A549 (cell line): Measurements from ENCODE around the gene TCOF1. TPM values are rescaled to one million over a fixed set of nuclear protein-coding genes. Genes with fewer than 3 reads are reported as not detected.

Experiments
- ATAC-seq, 2 experiments: fragments of 200-7000 bp in 1 of 2; fragments of >200 bp in 1 of 2; cut with Nextera tagmentation in 1 of 2; cut with Tn5 transposase in 1 of 2; 3 replicates each; pipeline versions ENCODE4 v1.8.0 to v1.9.1; 2018 to 2020; ENCODE audit warnings: mild to moderate bottlenecking in 1 of 2, moderate library complexity in 1 of 2
- CTCF ChIA-PET: fragments of 300-600 bp; sonication (Branson Sonifier 250); formaldehyde crosslinking; extraction: SDS; loops from one replicate; lab custom pipeline; 2021; ENCODE audit warnings: antibody characterized with exemption, inconsistent platforms; lab: Yijun Ruan, JAX
- POLR2A ChIA-PET: fragments of 350-600 bp; formaldehyde crosslinking; extraction: SDS; loops from one replicate; lab custom pipeline; 2021; ENCODE audit warnings: antibody characterized with exemption, inconsistent platforms; lab: Yijun Ruan, JAX
- DNase-seq, 2 experiments: peaks; one replicate each; pipeline versions ENCODE4 v3.0.0 to v3.0.0-alpha.2; 2011 to 2016; ENCODE audit warnings: low read depth in 1 of 2, low spot score in 1 of 2
- FAIRE-seq: peaks from 2 replicates; lab custom pipeline; 2011; peaks lifted over from hg19 to GRCh38; lab: Jason Lieb, UNC
- H3K27ac ChIP-seq, 2 experiments: fragments of >200 bp; sonication (Bioruptor Twin); formaldehyde crosslinking; 3 replicates each; pipeline ENCODE4 v1.5.1; 2016 to 2017
- H3K4me1 ChIP-seq: fragments of >200 bp; sonication (Bioruptor Twin); formaldehyde crosslinking; 3 replicates; pipeline ENCODE4 v1.6.1; 2016
- H3K4me2 ChIP-seq: fragments of >200 bp; sonication (Bioruptor Twin); formaldehyde crosslinking; 3 replicates; pipeline ENCODE4 v1.6.1; 2016
- H3K4me3 ChIP-seq: fragments of >200 bp; sonication (Bioruptor Twin); formaldehyde crosslinking; 3 replicates; pipeline ENCODE4 v1.5.1; 2016
- H3K9me3 ChIP-seq: fragments of >200 bp; sonication (Bioruptor Twin); formaldehyde crosslinking; 3 replicates; pipeline ENCODE4 v1.6.1; 2016
- ATOH8 ChIP-seq: fragments of 250-450 bp; sonication (Bioruptor Pico); IDR thresholded peaks from 2 replicates; pipeline ENCODE4 v1.5.0; 2020; ENCODE audit warnings: low read depth, mild to moderate bottlenecking, moderate library complexity
- BCL3 ChIP-seq: fragments of >200 bp; sonication (Bioruptor Twin); formaldehyde crosslinking; IDR thresholded peaks from 3 replicates; pipeline ENCODE4 v1.6.1; 2016
- EHF ChIP-seq: fragments of 250-450 bp; sonication (Bioruptor Pico); IDR thresholded peaks from 2 replicates; pipeline ENCODE4 v1.5.0; 2020; ENCODE audit warnings: mild to moderate bottlenecking
- ESRRA ChIP-seq: fragments of 150-350 bp; IDR thresholded peaks from 2 replicates; pipeline ENCODE4 v1.6.1; 2014; ENCODE audit warnings: mild to moderate bottlenecking, low read length, borderline replicate concordance
- FOSB ChIP-seq: fragments of 250-450 bp; sonication (Bioruptor Pico); IDR thresholded peaks from 2 replicates; pipeline ENCODE4 v1.5.0; 2020; ENCODE audit warnings: mild to moderate bottlenecking, moderate library complexity
- GATA3 ChIP-seq: IDR thresholded peaks from 2 replicates; pipeline ENCODE4 v1.6.1; 2012; ENCODE audit warnings: borderline replicate concordance
- HEYL ChIP-seq: fragments of 250-450 bp; sonication (Bioruptor Pico); IDR thresholded peaks from 2 replicates; pipeline ENCODE4 v1.8.0; 2021; ENCODE audit warnings: mild to moderate bottlenecking, moderate library complexity
- HOXA7 ChIP-seq: fragments of 250-450 bp; sonication (Bioruptor Pico); IDR thresholded peaks from 2 replicates; pipeline ENCODE4 v1.5.0; 2020; ENCODE audit warnings: mild to moderate bottlenecking, moderate library complexity
- HOXB5 ChIP-seq: fragments of 250-450 bp; sonication (Bioruptor Pico); IDR thresholded peaks from 2 replicates; pipeline ENCODE4 v1.5.0; 2020; ENCODE audit warnings: mild to moderate bottlenecking, moderate library complexity
- MAX ChIP-seq: IDR thresholded peaks from 2 replicates; pipeline ENCODE4 v1.6.1; 2012
- MAZ ChIP-seq: fragments of 150-350 bp; IDR thresholded peaks from 2 replicates; pipeline ENCODE4 v1.6.1; 2014; ENCODE audit warnings: antibody characterized with exemption, low read depth, low read length, borderline replicate concordance
- NFE2L2 ChIP-seq: fragments of 150-350 bp; conservative IDR thresholded peaks from 2 replicates; pipeline ENCODE4 v1.6.1; 2014; ENCODE audit warnings: low read length
- PBX3 ChIP-seq: IDR thresholded peaks from 2 replicates; pipeline ENCODE4 v1.6.1; 2012
- POLR2A ChIP-seq: IDR thresholded peaks from 2 replicates; pipeline ENCODE4 v1.6.1; 2012; ENCODE audit warnings: mild to moderate bottlenecking, low read length
- POLR2AphosphoS2 ChIP-seq: conservative IDR thresholded peaks from 2 replicates; pipeline ENCODE4 v1.6.1; 2012; ENCODE audit warnings: low read length, improper control_type of control experiment, inconsistent platforms
- REST ChIP-seq: fragments of 200-600 bp; sonication (generic); IDR thresholded peaks from 2 replicates; pipeline ENCODE4 v1.6.1; 2016; ENCODE audit warnings: antibody characterized with exemption, mild to moderate bottlenecking, moderate library complexity
- RNF2 ChIP-seq: fragments of 200-600 bp; sonication (generic); IDR thresholded peaks from 2 replicates; pipeline ENCODE4 v1.6.1; 2016; ENCODE audit warnings: low read depth, mild to moderate bottlenecking, antibody characterized with exemption, moderate library complexity, borderline replicate concordance
- SMC3 ChIP-seq: fragments of >200 bp; sonication (Bioruptor Twin); formaldehyde crosslinking; IDR thresholded peaks from 3 replicates; pipeline ENCODE4 v1.6.1; 2018; ENCODE audit warnings: inconsistent platforms
- USF2 ChIP-seq: fragments of 450-650 bp; IDR thresholded peaks from 2 replicates; pipeline ENCODE4 v1.6.1; 2014; ENCODE audit warnings: antibody characterized with exemption
- ZNF302 ChIP-seq: fragments of 250-450 bp; sonication (Bioruptor Pico); IDR thresholded peaks from 2 replicates; pipeline ENCODE4 v1.9.0; 2021; ENCODE audit warnings: inconsistent platforms, mild to moderate bottlenecking, moderate library complexity
- ZSCAN20 ChIP-seq: fragments of 250-450 bp; sonication (Bioruptor Pico); IDR thresholded peaks from 2 replicates; pipeline ENCODE4 v1.8.0; 2022; ENCODE audit warnings: mild to moderate bottlenecking, moderate library complexity
- WGBS: methylation state at CpG from one replicate; pipeline ENCODE4 v1.1.6; 2017; ENCODE audit errors: missing lambda C conversion rate; 5-methylcytosine and 5-hydroxymethylcytosine counted together
- polyA plus RNA-seq, 4 experiments: library from polyadenylated mRNA; depleted of rRNA in 3 of 4; stranded (reverse); fragments of >200 nt; fragmentation: RNase III in 1 of 4; extraction: RNeasy Plus Mini Kit Qiagen cat#74134 plus additional on column Dnase treatment in 1 of 4; gene quantifications; 2 replicates in 3 of 4; 3 replicates in 1 of 4; pipeline ENCODE4 v1.2.3, GENCODE V29; 2011 to 2017

TCOF1 gene
- polyA plus RNA-seq, 2 of the 4 experiments (the other 2 are of a cell fraction): 17.5 to 47.1 TPM

- FAIRE-seq: no peak
- Histone ChIP-seq H3K27ac (no peak overlapping the region), H3K9me3 (no peaks in the 10 kb centered on the region), H3K4me2 (no peak overlapping the region), H3K4me1 (no peaks in the 10 kb centered on the region), H3K4me3 (no peak overlapping the region)
- no peak for DNase-seq
- POLR2A ChIA-PET: no interaction called here
- TF ChIP-seq ESRRA (no peak), MAZ (no peak), USF2 (no peak), EHF (CRISPR knock-in tag) (no peak), GATA3 (no peak), HEYL (no peak), ATOH8 (CRISPR knock-in tag) (no peak), ZNF302 (no peak), REST (no peak), MAX (no peak), NFE2L2 (no peak), POLR2A (no peak), PBX3 (no peak), SMC3 (no peak), FOSB (no peak), POLR2AphosphoS2 (no peak)
- 87% methylated on average over 12 of the region's 13 CpGs for WGBS
- no peak for ATAC-seq
- CTCF ChIA-PET: interaction anchor here (1.3 to 1.5 kb wide), 2 partner anchors 16 to 18 kb away, joined by 3 read pairs; no protein-coding TSS in a partner anchor
Measured at GRCh38 chr5:150394912-150395687, 37.6 kb downstream of the TCOF1 start.

- no peak for FAIRE-seq
- no peak for TF ChIP-seq ZSCAN20
- no peak for TF ChIP-seq RNF2
- TF ChIP-seq HOXA7 (CRISPR knock-in tag): no peak
- no peak for TF ChIP-seq HEYL
- TF ChIP-seq HOXB5: no peak
- TF ChIP-seq BCL3: no peak
- no peak for TF ChIP-seq MAX
- TF ChIP-seq MAZ: no peak
- TF ChIP-seq, all 56 proteins: peak for 0
- ChIA-PET POLR2A (no interaction called here), CTCF (interaction anchor here (1.3 to 1.5 kb wide), 2 partner anchors 17 to 18 kb away, joined by 3 read pairs; no protein-coding TSS in a partner anchor)
- WGBS: 100% methylated on average over 2 of the region's 2 CpGs
- no peak for DNase-seq
- no peak overlapping the region for H3K4me3 ChIP-seq
- no peak overlapping the region for H3K4me2 ChIP-seq
- H3K4me1 ChIP-seq: no peaks in the 10 kb centered on the region
- ATAC-seq: no peak
- H3K27ac ChIP-seq: no peak overlapping the region
- no peaks in the 10 kb centered on the region for H3K9me3 ChIP-seq
Measured at GRCh38 chr5:150395688-150395975, 38.1 kb downstream of the TCOF1 start.
